Limb (tissue), 2 donors: ENCODE data around the gene THADA.
"Not testable (repeated sequence)": the region's sequence is repeated elsewhere in the genome, so short reads cannot be mapped to it uniquely, and the experiment has no call there.

Experiments used
- DNase-seq, 2 donors: peaks; one replicate each; pipeline ENCODE4 v3.0.0-alpha.2; 2016; ENCODE audit errors: extremely low spot score in 2 of 2

The THADA gene

GRCh38 chr2:43418680-43419079 lies 177.2 kb downstream of the THADA start:
- DNase-seq = no peak

GRCh38 chr2:43417300-43417699 lies 178.5 kb downstream of the THADA start:
- no peak for DNase-seq

GRCh38 chr2:43415592-43415991 lies 180.2 kb downstream of the THADA start:
- DNase-seq = no peak

- DNase-seq = no peak
Observed at GRCh38 chr2:43414586-43415135, 181.2 kb downstream of the THADA start.

GRCh38 chr2:43414033-43414432 lies 181.8 kb downstream of the THADA start:
- no peak for DNase-seq

- DNase-seq = no peak
Observed at GRCh38 chr2:43412114-43412753, 183.6 kb downstream of the THADA start.

GRCh38 chr2:43410055-43410604 lies 185.7 kb downstream of the THADA start:
- no peak for DNase-seq

GRCh38 chr2:43408407-43409160 lies 187.3 kb downstream of the THADA start:
- no peak for DNase-seq

GRCh38 chr2:43407935-43408334 lies 187.9 kb downstream of the THADA start:
- DNase-seq = no peak

GRCh38 chr2:43406651-43407279 lies 189.1 kb downstream of the THADA start:
- DNase-seq = no peak

- DNase-seq = no peak
Observed at GRCh38 chr2:43405829-43406228, 190.0 kb downstream of the THADA start.

GRCh38 chr2:43402452-43402937 lies 193.3 kb downstream of the THADA start:
- no peak for DNase-seq

- no peak for DNase-seq
Observed at GRCh38 chr2:43402002-43402401, 193.8 kb downstream of the THADA start.

- no peak for DNase-seq
Observed at GRCh38 chr2:43400508-43400907, 195.3 kb downstream of the THADA start.

GRCh38 chr2:43399515-43400264 lies 196.1 kb downstream of the THADA start:
- no peak for DNase-seq

- DNase-seq = no peak
Observed at GRCh38 chr2:43399098-43399497, 196.7 kb downstream of the THADA start.

- DNase-seq = no peak
Observed at GRCh38 chr2:43397821-43398220, 198.0 kb downstream of the THADA start.

GRCh38 chr2:43397411-43397810 lies 198.4 kb downstream of the THADA start:
- no peak for DNase-seq

GRCh38 chr2:43396344-43396743 lies 199.5 kb downstream of the THADA start:
- not testable (repeated sequence) for DNase-seq

GRCh38 chr2:43393918-43394317 lies 201.9 kb downstream of the THADA start:
- DNase-seq = no peak

GRCh38 chr2:43391878-43392215 lies 204.0 kb downstream of the THADA start:
- DNase-seq = no peak
